Nephron progenitor cell (in vitro differentiated cells): Measurements from ENCODE around the gene LAPTM5.

Experiments used
- DNase-seq: peaks from one replicate; pipeline ENCODE4 v3.0.0; 2021
- H3K27ac Mint-ChIP-seq: 2 replicates; pipeline ENCODE4 v1.8.0; 2021; ENCODE audit warnings: mild to moderate bottlenecking, moderate library complexity, mixed read lengths
- H3K27me3 Mint-ChIP-seq: 2 replicates; pipeline ENCODE4 v1.8.0; 2021; ENCODE audit warnings: mild to moderate bottlenecking, low read depth, mixed read lengths; ENCODE audit not compliant: poor library complexity
- H3K36me3 Mint-ChIP-seq: 2 replicates; pipeline ENCODE4 v1.8.0; 2021; ENCODE audit warnings: low read depth, mixed read lengths
- H3K4me1 Mint-ChIP-seq: 2 replicates; pipeline ENCODE4 v1.8.0; 2021; ENCODE audit warnings: mixed read lengths
- H3K4me3 Mint-ChIP-seq: 2 replicates; pipeline ENCODE4 v1.8.0; 2021; ENCODE audit warnings: mild to moderate bottlenecking, moderate library complexity, mixed read lengths
- H3K9me3 Mint-ChIP-seq: 2 replicates; pipeline ENCODE4 v1.8.0; 2021; ENCODE audit warnings: mild to moderate bottlenecking, moderate library complexity, mixed read lengths
- TF ChIP-seq, protein P1 (sequence below): fragments of 200-600 bp; sonication (generic); IDR thresholded peaks from 2 replicates; pipeline ENCODE4 v1.5.0; 2021; ENCODE audit warnings: antibody characterized with exemption

LAPTM5 gene

DNA sequence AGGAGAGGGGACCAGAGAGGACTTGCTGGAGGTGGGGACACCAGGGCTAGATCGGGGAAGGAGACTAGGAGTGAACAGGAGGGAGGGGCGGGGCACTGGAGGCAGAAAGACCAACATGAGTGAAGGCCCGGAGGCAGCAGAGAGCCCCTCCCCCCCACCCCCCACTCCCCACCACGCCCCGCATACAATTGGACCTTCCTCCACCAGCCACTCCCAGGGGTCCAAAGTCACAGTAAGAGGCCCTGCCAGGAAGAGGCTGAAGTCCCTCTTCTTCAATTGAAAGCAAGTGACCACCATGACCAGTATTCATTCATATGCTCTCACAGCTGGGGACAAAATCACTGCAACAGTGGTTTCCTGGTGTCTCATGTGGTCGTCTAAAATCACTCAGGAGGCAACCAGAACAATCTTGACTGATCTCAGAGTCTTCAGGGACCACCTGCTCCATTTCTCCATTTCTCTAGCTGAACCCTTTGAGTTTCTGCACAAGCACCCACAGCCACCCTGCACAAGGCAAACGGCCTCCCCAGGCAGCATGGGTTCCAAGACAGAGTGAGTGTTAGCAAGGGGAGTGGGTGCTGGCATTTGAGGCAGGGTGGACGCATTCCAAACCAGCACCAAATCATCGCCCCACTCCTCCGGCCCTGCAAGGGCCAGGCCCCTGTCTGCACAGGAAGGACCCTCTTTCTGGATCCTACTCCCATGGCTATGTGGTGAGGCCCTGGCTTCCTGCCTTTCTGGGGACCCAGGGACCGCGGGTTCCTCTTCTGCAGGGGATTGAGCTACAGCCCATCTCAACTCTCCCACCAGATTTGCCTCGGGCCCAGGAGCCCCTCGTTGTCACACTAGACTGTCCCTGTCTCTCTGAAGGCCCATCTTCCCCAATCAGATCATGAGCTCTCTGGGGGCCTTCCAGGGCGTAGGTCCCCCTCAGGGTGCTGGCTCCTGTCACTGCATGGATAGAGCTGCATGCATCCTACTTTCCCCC lies 17.0 kb downstream of the LAPTM5 start:
- TF ChIP-seq, protein P1, sequence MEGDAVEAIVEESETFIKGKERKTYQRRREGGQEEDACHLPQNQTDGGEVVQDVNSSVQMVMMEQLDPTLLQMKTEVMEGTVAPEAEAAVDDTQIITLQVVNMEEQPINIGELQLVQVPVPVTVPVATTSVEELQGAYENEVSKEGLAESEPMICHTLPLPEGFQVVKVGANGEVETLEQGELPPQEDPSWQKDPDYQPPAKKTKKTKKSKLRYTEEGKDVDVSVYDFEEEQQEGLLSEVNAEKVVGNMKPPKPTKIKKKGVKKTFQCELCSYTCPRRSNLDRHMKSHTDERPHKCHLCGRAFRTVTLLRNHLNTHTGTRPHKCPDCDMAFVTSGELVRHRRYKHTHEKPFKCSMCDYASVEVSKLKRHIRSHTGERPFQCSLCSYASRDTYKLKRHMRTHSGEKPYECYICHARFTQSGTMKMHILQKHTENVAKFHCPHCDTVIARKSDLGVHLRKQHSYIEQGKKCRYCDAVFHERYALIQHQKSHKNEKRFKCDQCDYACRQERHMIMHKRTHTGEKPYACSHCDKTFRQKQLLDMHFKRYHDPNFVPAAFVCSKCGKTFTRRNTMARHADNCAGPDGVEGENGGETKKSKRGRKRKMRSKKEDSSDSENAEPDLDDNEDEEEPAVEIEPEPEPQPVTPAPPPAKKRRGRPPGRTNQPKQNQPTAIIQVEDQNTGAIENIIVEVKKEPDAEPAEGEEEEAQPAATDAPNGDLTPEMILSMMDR: no peak
- DNase-seq: no peak
- H3K4me1 Mint-ChIP-seq: peaks cover 36% of the 10 kb centered on the region
- peaks cover 4% of the 10 kb centered on the region for H3K9me3 Mint-ChIP-seq
- peaks cover 4% of the 10 kb centered on the region for H3K36me3 Mint-ChIP-seq
- H3K27ac Mint-ChIP-seq: no peak overlapping the region
- peaks cover 13% of the 10 kb centered on the region for H3K27me3 Mint-ChIP-seq
- no peak overlapping the region for H3K4me3 Mint-ChIP-seq

DNA sequence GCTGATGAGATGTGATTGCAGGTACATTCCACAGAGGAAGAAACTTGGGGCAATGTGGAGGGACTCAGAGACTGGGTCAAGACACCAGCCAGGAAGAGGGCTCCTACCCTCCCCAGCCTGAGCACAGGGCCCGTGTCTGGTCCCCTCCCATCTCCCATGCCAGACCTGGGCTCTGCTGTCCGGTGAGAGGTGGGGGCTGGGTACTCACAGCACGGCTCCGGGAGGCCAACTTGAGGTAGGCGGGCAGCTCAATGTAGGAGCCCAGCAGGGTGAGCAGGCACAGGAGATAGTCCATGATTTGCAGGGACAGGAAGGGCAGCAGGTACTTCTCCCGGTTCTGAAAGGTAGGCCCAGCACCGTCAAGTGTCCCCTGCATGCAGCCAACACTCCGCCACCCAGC lies 18.0 kb downstream of the LAPTM5 start:
- H3K36me3 Mint-ChIP-seq: peaks cover 4% of the 10 kb centered on the region
- peaks cover 4% of the 10 kb centered on the region for H3K9me3 Mint-ChIP-seq
- peaks cover 32% of the 10 kb centered on the region for H3K4me1 Mint-ChIP-seq
- H3K27me3 Mint-ChIP-seq: peaks cover 13% of the 10 kb centered on the region
- H3K4me3 Mint-ChIP-seq: no peak overlapping the region
- H3K27ac Mint-ChIP-seq: no peak overlapping the region
- TF ChIP-seq, protein P1: no peak
- no peak for DNase-seq

DNA sequence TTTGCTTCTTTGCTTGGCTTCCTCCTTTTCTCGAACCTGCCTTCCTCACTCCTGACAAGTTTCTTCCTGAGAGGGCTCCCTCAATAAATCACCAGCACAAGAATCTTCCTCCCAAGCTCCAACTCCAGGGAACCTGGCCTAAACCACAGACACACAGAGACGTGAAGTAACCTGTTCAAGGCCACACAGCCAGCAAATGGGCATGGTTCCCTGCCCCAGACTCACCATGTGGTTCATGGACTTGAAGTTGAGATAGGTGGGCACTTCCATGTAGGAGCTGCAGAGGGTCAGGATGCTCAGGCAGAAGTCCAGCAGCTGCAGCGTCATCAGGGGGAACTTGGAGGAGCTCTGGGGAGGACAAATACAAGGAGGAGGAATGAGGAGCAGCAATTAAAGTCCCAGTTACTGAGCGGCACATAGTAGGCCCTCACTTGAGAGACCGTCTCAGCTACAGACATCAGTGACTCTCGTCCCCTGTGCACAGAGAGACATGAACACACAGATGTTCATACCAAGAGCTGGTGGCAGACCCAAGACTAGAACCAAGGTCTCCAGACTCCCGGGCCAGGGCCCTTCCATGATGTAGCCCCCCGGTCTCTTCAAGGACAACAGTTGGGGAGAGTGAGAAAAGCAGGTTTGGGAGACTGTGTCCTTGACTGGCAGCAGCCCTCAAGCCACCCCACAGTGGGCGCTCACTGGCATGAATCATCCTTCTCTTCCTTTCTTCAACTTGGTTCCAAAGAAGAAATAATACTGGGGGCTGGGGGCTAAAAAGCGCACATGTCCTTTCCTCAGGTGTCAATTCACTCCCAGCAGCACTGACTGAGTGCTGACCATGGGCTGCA lies 18.6 kb downstream of the LAPTM5 start:
- H3K9me3 Mint-ChIP-seq: peaks cover 4% of the 10 kb centered on the region
- H3K36me3 Mint-ChIP-seq: peaks cover 4% of the 10 kb centered on the region
- H3K4me3 Mint-ChIP-seq: no peak overlapping the region
- peaks cover 13% of the 10 kb centered on the region for H3K27me3 Mint-ChIP-seq
- DNase-seq: no peak
- TF ChIP-seq, protein P1: no peak
- no peak overlapping the region for H3K27ac Mint-ChIP-seq
- H3K4me1 Mint-ChIP-seq: peaks cover 32% of the 10 kb centered on the region

DNA sequence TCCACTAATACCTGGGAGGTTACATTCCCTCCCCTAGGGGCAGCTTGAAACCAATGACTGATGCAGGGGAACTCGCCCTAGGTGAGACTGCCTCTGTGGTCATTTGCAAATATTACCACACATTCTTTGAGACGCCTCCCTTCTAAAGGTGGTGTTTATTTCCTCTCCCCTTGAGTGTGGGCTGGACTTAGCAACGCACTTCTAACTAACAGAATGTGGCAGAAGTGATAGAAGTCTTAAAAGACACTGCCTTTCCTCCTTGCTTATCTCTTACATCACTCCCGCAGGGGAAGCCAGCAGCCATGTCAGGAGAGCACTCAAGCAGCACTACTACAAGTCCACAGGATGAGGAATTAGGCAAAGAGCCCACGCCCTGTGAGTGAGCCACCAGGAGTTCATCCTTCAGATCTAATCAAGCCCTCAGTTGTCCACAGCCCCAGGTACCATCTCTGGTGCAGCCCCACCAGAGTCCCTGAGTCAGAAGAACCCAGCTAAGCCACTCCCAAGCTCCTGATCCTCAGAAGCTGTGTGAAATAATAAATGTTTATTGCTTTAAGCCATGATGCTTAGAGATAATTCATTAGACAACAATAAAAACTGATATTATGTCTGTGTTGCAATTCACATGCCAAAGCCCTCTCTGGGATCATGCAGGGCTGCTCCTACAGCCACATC lies 19.4 kb downstream of the LAPTM5 start:
- H3K4me1 Mint-ChIP-seq: peaks cover 32% of the 10 kb centered on the region
- peaks cover 4% of the 10 kb centered on the region for H3K36me3 Mint-ChIP-seq
- H3K4me3 Mint-ChIP-seq: no peak overlapping the region
- TF ChIP-seq, protein P1: no peak
- peaks cover 13% of the 10 kb centered on the region for H3K27me3 Mint-ChIP-seq
- H3K27ac Mint-ChIP-seq: no peak overlapping the region
- H3K9me3 Mint-ChIP-seq: peaks cover 4% of the 10 kb centered on the region
- DNase-seq: no peak

DNA sequence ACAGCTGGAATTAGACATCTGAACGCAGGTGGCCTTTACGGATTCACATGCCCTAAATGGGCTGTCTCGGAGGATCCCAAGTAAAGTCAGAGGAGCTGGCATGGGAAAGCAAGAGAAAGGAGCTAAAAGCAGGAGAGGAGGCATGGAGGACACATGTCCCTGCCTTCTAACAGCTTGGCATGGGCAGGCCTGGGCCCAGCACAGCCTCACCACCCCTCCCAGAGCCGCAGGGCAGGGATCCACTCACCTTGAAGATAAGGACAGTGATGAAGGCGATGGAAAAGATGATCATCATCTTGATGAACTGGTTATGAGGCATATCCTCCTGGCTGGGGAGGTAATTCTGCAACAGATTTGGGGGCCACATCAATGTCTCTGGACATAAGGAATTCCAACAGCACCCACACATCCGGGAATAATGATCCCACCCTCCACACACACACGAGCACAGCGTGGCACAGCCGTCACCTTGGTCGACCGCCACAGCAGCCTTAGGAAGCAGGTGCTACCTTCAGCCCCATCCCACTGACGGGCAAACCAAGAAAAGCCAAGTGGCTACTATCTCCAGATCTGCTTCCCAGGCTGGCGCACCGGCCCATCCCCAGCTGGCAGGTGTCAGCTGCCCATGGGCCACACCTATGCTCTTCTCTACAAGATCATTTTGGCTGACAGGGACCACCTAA lies 20.1 kb downstream of the LAPTM5 start:
- Mint-ChIP-seq H3K27ac (no peak overlapping the region), H3K9me3 (peaks cover 4% of the 10 kb centered on the region), H3K4me3 (no peak overlapping the region), H3K36me3 (peaks cover 4% of the 10 kb centered on the region), H3K4me1 (peaks cover 36% of the 10 kb centered on the region), H3K27me3 (peaks cover 13% of the 10 kb centered on the region)
- DNase-seq: no peak
- TF ChIP-seq, protein P1: no peak
